ENCODE results near the gene B4GALT1.

- TF ChIP-seq CTCF (IDR thresholded peaks at IDR 0.05) (no peak), EP300 (IDR thresholded peaks at IDR 0.05) (no peak)
These were observed 37.0 kb downstream of the B4GALT1 start for GRCh38 chr9:33129886-33130881.
